Suppressor macrophage treated with lipopolysaccharide for 1 hour (primary cell): Measurements from ENCODE around the gene DYNLT4.
"Not testable (repeated sequence)": the region's sequence is repeated elsewhere in the genome, so short reads cannot be mapped to it uniquely, and the experiment has no call there.

ENCODE experiments used
- DNase-seq, 3 donors: peaks; one replicate each; pipeline ENCODE4 v3.0.0-alpha.2; 2020 to 2022

The DYNLT4 gene

DNA sequence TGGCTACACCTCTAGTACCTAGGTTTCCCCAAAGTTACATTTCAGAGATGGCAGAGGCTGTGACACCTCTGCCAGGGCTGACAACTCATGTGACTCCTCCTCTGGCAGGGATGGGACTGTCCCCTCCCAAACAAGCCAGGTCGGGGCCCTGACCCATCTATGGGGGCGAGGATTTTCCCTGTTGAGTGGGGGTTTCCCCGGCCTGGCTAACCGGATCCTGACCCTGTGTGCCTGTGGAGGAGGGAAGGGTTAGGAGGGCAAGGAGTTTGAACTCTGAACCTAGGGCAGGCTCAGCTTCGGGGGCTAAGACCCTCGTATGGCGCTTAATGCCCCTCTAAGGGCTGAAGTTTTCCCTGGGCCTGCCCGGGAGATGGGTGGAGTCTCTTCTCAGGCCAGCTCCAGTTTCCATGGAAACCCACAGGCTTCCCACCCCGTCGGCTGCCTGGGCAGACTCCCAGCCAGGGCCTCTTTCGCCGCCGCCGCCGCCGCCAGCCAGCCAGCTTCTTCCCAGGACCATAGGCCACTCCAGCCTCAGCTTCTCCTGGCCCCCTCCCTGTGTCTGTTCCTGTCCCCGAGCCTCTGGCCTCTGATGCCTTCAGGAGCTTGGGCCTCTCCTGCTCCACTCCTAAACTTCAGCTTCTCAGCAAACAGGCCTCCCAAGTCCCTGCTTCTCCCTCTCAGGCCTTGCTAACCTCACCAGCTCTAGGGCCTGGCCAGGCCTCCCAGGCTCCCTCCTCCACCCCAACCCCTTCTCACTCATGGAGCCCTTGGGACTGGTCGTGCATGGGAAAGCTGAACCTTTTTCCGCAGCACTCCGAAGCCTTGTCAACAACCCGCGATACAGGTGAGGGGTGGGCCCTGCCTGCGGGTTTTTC lies 1.1 kb upstream of the DYNLT4 start, which contains the start of gene BTBD19:
Gene BTBD19, plus strand, starts transcription at position 461 of the 875 bp plus-strand sequence. Its CDS starts 298 bp downstream, at position 759.
- peak; percentile 97 to 98 (median 97) for DNase-seq

DNA sequence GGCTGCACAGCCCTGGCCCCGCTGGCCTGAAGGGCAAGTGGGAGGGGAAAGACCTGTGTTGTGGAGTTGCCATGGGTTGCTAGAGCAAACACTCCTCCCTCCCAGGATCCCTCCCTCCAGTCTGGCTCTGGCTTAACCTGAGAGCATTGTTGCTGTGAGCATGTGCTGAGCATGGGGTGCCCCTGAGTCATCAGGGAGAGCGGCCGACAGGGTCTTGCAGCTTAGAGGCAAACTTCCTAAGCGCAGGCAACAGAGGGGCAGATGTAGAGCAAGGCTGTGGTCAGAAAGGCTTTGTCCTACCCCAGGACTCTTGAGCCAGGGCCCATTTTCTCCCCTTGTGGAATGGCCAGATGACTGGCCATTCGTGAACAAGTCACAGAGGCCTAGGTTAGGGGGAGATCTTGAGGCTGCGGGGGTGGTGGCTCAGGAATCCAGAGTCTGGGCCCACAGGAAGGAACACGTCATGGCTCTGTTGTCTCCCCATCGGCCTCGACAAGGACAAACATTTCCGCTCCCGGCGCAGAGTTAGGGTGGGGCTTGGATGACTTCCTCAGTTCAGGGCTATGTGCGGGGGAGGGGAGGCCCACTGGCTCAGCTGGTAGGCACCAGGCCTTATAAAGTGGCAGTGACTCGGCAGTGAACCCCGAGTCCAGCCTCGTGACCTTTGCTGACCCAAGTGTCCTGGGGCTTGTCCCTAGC lies 362 bp upstream of the DYNLT4 start:
- peak; percentile 98 to 99 (median 99) for DNase-seq

DNA sequence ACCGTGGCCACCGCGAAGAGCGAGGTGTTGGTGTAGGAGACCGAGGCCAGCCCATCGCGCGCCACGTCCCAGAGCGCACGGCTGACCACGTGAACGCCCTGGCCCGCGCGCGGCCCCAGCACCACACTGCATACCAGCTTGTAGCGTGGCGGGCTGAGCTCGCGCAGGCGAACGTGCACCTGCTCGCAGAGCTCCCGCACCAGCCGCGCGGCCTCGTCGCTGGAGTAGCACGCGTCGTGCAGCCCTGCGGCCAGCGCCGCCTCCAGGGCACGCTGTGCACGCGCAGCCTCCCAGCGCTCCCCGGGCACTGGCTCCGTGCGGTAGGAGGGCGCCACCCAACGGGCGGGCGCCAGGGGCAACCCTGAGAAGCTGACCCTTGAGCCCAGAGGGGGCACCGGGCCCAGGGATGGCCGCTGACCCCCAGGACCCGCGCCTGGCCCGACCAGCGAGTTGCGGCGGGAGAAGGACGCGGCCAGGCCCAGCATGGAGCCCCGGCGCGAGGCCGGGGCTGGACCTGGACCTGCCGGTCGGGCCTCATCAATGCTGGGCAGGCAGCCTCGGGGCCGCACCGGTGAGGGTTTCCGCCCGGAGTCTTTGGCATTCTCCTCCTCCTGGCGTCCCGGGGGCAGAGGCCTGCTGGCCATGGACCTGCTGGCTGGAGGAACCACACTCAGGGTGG lies 987 bp downstream of the DYNLT4 start:
- no peak for DNase-seq

DNA sequence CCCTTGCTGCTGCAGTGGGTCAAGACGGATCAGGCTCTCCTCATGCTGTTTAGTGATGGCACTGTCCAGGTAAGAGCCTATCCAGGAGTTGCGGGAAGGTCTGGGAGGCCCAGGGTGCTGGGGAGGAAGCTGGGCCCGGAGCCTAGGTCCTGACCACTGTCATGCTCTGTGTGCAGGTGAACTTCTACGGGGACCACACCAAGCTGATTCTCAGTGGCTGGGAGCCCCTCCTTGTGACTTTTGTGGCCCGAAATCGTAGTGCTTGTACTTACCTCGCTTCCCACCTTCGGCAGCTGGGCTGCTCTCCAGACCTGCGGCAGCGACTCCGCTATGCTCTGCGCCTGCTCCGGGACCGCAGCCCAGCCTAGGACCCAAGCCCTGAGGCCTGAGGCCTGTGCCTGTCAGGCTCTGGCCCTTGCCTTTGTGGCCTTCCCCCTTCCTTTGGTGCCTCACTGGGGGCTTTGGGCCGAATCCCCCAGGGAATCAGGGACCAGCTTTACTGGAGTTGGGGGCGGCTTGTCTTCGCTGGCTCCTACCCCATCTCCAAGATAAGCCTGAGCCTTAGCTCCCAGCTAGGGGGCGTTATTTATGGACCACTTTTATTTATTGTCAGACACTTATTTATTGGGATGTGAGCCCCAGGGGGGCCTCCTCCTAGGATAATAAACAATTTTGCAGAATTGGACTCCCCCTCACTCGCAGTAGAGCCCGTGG lies 1.7 kb downstream of the DYNLT4 start:
- no peak for DNase-seq

DNA sequence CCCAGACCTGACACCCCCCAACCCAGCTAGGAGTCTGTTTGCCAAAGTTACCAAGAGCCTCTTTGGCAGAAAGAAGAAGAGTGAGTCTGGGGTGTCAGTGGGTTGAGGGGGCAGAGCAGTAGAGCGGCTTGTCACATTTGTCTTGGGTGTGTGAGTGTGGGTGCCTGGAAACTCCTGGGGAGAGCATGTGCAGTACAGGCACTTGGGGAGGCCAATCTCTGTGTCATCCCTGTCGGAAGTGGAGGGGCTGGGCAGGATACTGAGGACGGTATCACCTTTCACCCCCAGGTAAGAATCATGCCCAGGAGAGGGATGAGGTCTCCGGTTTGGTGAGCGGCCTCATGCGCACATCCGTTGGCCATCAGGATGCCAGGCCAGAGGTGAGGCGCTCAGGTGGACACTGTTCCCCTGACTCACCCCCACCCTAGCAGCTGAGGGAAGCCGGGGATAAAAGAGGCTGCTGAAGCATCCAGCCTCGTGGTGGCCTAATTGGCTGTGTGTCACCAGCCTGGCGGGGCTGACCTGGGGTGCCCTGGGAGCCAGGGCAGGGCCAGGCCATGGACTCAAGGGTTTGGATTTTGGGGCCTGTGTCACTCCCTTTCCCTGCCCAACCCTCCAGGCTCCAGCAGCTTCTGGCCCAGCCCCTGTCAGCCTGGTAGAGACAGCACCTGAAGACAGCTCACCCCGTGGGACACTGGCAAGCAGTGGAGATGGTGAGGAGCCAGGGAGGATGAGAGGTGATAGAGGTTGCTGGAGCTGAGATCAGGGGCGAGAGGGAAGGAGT lies 3.6 kb downstream of the DYNLT4 start:
- DNase-seq, result no peak

DNA sequence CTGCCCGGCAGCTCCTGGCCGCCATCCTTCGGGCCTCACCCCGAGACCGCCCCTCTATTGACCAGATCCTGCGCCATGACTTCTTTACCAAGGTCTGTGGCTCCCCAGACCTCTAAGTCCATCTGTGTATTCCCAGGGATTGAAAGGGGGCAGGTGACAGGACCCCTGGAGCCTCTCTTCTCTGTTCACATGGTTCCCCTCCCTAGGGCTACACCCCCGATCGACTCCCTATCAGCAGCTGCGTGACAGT lies 4.2 kb downstream of the DYNLT4 start:
- DNase-seq, result no peak

DNA sequence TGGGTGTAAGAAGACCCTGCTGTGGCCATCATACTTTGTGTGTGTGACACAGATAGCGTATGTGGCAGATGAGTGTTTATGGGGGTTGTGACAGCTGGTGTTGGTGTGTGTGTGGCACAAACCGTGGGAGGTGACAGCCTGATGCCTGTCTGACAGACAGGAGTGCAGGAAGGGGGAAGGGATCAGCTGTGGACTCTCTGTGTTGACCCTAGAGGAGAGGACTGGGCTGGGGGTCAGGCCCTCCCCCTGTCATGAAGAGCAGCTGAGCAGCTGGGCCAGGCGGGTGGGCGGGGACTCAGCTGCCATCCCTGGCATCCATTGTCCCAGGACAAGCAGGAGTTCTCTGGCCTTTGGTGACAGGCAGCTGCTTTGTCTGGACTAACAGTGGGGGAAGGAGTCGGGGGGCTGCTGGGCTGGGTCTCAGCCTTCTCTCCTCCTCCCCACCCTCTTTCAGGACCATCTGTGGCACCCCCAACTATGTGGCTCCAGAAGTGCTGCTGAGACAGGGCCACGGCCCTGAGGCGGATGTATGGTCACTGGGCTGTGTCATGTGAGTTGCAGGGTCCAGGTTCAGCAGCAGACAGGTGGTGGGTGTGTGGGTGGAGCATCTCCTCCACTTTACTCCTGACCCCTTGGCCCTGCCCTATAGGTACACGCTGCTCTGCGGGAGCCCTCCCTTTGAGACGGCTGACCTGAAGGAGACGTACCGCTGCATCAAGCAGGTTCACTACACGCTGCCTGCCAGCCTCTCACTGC lies 4.7 kb downstream of the DYNLT4 start:
- DNase-seq, result peak in 1 of 3 donors; percentile 39

DNA sequence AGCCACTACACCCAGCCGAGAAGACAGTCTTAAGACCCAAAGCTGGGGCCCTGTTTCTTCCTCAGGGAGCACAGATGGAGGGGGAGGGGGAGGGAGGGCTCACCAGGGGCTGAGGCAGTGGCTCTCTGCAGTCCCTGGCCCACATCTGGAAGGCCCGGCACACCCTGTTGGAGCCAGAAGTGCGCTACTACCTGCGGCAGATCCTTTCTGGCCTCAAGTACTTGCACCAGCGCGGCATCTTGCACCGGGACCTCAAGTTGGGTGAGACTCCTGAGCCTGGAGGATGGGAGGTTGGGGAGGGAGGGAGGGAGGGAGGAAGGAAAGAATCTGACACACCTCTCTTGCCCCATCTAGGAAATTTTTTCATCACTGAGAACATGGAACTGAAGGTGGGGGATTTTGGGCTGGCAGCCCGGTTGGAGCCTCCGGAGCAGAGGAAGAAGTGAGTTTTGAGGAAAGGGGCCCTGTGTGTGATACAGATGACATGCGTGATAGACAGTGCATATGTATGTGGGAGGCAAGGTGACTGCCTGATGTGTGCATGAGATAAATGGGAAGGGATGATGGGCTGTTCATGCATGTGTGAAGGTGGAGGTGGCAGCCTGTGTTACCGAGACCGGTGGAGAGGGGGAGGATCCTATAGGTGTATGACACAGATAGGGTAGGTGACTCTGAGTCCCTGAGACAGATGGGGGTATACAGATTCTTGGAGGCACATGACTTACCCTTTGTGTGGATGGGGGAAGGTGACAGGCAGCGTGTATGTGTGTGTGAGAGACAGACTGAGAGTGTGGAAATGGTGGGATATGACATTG lies 5.5 kb downstream of the DYNLT4 start:
- peak; percentile 85 to 90 (median 86) for DNase-seq

DNA sequence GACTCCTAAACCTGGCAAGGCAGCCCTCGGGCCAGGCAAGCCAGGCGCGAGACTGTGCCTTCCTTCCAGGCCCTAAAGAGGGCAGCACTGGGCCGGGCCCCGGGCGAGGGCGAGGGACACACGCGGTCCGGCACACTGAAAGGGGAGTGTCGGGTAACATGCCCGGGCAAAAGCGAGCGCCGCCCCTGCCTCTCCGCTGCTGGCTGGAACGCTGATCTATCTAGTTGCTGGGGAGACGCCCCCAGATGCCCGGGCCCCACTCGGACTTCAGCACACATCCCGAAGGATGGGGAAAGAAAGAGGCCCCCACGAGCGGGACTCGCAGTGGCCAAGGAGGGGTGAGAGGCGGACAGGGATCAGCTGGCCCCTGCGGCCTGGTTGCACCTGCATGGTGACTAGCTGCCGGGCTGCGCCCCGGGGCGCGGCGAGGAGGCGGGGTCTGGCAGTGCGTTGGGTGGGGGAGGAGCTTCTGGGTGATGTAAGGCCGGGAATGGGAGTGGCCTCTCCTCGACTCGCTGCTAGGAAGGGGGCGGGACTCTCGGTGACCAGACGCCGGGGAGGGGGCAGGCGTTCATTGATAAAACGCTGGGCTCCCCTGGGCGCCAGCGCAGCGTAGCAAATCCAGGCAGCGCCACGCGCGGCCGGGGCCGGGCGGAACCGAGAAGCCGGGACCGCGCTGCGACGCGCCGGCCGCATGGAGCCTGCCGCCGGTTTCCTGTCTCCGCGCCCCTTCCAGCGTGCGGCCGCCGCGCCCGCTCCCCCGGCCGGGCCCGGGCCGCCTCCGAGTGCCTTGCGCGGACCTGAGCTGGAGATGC lies 7.2 kb downstream of the DYNLT4 start, which contains the start of gene PLK3:
Gene PLK3, plus strand, starts transcription at position 608 of the 815 bp plus-strand sequence. Its CDS starts 87 bp downstream, at position 695.
- peak; percentile 98 to 99 (median 99) for DNase-seq

DNA sequence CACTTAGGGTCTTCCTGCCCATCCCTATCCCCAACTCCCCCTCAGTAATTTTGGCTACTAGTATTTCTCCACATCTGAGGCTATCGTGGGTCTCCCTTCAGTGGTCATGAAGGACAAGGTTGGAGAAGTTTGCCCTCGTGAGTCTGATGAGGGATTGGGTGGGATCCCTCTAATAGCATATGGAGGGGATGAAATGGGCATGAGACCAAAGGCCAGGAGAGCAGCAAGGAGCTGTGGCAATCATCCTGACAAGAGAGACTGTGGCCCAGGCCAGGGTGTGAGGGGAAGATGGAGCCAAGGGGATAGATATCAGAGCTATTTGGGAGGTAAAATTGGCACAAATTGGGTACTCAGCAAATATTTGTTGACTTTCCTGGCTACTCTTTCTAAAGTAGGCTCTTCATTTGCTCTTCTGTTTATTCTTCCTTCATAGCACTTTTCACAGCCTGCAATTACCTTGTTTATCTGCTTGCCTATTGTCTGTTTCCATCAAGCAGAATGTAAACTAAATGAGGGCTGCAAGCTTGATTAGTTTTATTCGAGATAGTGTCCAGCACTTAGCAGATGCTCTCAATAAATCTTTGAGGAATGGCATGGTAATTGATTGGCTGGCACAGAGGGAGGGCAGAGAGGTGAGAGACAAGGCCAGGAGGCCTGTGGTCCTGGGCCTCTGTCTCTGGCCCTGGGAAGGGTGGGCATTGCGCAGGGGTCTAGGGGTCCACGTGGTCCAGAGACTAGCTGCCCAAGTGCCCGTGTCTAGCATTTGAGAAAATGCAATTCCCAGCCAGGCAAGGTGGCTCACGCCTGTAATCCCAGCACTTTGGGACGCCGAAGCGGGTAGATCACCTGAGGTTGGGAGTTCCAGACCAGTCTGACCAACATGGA lies 8.4 kb downstream of the DYNLT4 start:
- DNase-seq, result no peak

DNA sequence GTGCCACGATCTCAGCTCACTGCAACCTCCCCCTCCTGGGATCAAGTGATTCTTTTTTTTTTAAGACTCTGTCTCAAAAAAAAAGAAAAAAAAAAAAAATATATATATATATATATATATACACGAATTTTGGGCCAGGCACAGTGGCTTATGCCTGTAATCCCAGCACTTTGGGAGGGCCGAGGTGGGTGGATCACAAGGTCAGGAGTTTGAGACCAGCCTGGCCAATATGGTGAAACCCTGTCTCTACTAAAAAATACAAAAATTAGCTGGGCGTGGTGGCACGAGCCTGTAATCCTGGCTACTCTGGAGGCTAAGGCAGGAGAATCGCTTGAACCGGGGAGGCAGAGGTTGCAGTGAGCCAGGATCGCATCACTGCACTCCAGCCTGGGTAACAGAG lies 9.3 kb downstream of the DYNLT4 start:
- DNase-seq, result not testable (repeated sequence)

DNA sequence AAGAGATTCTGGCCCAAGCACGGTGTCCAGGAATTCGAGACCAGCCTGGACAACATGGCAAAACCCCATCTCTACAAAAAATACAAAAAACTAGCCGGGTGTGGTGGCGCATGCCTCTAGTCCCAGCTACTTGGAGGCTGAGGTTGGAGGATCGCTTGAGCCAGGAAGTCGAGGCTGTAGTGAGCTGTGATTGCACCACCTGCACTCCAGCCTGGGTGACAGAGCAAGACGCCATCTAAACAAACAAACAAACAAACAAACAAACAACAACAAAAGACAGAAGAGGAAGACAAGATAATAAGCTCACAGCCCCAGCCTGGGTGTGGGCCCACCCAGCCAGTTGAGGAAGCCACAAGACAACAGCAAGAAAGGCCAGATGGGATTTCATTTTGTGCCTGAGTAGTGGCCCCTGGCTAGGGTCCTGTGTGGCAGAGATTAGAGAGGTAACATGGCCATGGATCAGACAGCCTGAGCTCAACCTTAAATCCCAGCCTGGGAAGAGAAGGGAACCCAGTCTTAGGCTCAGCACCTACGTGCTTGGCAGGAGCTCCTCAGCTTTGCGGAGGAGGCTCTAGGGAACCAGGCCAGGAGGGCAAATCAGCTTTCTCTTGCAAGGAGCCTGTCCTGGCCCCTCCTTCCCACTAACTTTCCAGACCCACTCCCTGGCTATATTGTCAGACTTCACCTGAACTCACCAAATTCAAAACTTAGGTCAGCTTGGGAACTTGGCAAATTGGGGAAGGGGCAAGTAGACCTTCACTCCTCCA lies 14.2 kb downstream of the DYNLT4 start:
- DNase-seq, result no peak

DNA sequence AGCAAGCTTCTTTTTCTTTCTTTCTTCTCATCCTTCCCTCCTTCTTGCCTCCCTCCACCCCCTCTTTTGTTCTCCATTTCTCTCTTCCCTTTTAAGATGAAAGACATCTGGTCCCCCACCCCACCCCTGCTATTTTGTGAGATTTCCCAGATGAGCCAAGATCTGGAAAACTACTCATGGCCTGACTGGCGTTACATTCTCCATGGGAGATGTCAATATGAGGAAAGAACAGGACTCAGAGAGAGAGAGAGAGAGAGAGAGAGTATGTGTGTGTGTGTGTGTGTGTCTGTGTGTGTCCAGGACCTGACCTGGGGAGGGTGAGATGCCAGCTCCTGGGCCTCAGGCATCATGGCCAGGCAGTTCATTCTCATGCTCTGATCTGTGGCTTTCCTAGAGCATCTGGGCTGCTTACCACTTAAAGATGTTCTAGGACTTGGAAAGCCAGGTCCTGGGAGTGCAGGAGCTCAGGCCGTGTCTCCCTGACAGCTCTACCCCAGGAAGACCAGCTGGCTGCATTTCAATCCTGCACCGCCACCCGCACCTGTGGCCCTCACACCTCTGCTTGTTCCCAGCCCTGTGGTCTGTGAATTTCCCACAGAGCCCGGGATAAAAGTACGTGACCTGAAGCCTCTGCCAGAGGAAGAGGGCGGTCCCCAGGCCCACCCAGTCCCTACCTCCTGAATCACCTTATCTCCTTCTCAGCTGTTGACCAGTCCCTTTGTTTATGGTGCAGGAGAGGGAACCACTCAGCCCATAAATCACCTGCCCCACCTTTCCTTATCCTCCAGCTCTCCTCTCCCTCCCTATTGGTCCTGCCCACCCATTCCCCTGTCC lies 16.0 kb downstream of the DYNLT4 start:
- no peak for DNase-seq

DNA sequence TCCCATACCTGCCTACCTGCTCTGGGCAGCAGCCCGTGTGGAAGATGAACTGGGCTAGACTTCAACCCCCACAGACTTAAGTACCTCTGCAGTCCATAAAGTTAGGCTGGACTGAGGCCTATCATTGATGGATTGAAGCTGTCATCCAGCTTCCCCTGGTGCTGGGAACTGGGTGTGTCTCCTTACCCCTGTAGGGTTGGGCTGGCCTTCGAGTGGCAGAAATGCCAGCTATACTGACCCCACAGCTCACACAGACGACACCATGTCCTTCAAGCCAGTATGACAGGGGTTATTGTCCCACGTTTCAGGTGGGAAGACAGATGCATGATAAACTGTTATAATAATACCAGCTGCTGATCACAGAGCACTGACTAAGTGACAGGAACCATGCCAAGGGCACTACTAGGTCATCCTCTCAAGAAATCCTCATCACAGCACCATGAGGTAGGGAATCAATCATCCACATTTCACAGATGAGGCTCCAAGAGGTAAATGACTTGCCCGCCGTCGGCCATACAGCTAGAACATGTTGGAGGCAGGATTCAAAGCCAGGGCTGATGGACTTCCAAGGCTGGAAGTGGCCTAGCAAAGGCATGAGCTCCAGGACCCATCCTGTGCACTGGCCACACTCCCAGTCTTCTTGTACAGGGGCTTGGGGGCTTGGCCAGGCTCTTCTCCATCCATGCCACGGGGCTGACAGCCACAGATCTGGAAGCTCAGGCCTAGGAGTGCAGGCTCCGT lies 18.9 kb downstream of the DYNLT4 start, which contains the start of gene BEST4:
Gene BEST4, minus strand, starts transcription at position 51 of the 741 bp plus-strand sequence. CDS start 465 bp downstream, outside the sequence.
- peak in 1 of 3 donors; percentile 16 for DNase-seq

DNA sequence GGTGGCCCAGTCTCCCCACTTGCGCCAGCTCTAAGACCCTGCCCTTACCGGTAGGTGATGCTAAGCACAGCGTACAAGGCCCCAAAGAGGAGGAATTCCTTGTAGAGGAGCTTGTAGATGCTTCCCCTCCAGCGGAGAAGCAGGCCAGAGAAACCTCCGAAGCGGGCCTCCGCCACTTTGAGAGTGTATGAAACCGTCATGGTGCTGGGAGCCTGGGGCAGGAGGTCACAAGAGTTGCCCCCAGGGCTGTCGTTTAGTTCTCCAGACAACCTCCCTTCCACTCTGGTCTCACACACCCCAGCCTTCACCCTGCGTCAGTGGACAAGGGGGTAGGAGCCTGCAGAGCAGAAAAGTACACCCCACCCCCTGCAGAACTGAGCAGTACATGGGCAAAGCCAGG lies 19.6 kb downstream of the DYNLT4 start:
- DNase-seq, result peak in 1 of 3 donors; percentile 13
